Pulmonary artery endothelial cell (primary cell): ENCODE results near the gene SPRR1B. TPM values are rescaled to one million over a fixed set of nuclear protein-coding genes. Genes with fewer than 3 reads are reported as not detected.
"Not testable (repeated sequence)": the region's sequence is repeated elsewhere in the genome, so short reads cannot be mapped to it uniquely, and the experiment has no call there.

ENCODE experiments used
- DNase-seq: peaks from one replicate; pipeline ENCODE4 v3.0.0-alpha.2; 2011; ENCODE audit warnings: low read depth, low spot score
- total RNA-seq: library from RNA; depleted of rRNA; stranded (reverse); fragments of >200 nt; gene quantifications from 2 replicates; pipeline ENCODE4 v1.2.3, GENCODE V29; 2014

SPRR1B gene
- total RNA-seq, 1 donor from 2014 or later, result not detected

- no peak for DNase-seq
Measured at GRCh38 chr1:153035211-153035610, 4.2 kb downstream of the SPRR1B start.

- DNase-seq, result no peak
Measured at GRCh38 chr1:153040950-153041631, 10.1 kb downstream of the SPRR1B start, which contains the start of gene SPRR2D. TSS of gene SPRR2D (minus strand) at chr1:153041120. CDS start at chr1:153040346, 774 bp downstream.

GRCh38 chr1:153049211-153049610, 18.2 kb downstream of the SPRR1B start:
- DNase-seq, result no peak

GRCh38 chr1:153056111-153056510, 25.1 kb downstream of the SPRR1B start:
- not testable (repeated sequence) for DNase-seq

- DNase-seq, result no peak
Measured at GRCh38 chr1:153057375-153057774, 26.4 kb downstream of the SPRR1B start, which contains the start of gene SPRR2A. TSS of gene SPRR2A (minus strand) at chr1:153057512. CDS start at chr1:153056735, 777 bp downstream.

GRCh38 chr1:153058154-153058553, 27.2 kb downstream of the SPRR1B start:
- no peak for DNase-seq

GRCh38 chr1:153058826-153059784, 28.1 kb downstream of the SPRR1B start:
- no peak for DNase-seq

GRCh38 chr1:153070243-153070642, 39.2 kb downstream of the SPRR1B start:
- no peak for DNase-seq

- no peak for DNase-seq
Measured at GRCh38 chr1:153071511-153071910, 40.5 kb downstream of the SPRR1B start, which contains the start of gene SPRR2B. TSS of gene SPRR2B (minus strand) at chr1:153071611. CDS start at chr1:153070839, 772 bp downstream.

- DNase-seq, result no peak
Measured at GRCh38 chr1:153072806-153073726, 42.1 kb downstream of the SPRR1B start.

GRCh38 chr1:153081736-153082135, 50.7 kb downstream of the SPRR1B start:
- DNase-seq, result no peak

Other genes starting within 250 kb of the SPRR1B start
- not detected in 2 replicates for gene LCE1E, start 244.9 kb upstream of the SPRR1B start, total RNA-seq
- gene LCE1D, start 234.5 kb upstream of the SPRR1B start, total RNA-seq, result not detected in 2 replicates
- not detected in 2 replicates for gene LCE1C, start 224.6 kb upstream of the SPRR1B start, total RNA-seq
- gene LCE1B, start 219.2 kb upstream of the SPRR1B start, total RNA-seq, result not detected in 2 replicates
- gene LCE1A, start 203.7 kb upstream of the SPRR1B start, total RNA-seq, result not detected in 2 replicates
- gene LCE6A, start 188.3 kb upstream of the SPRR1B start, total RNA-seq, result not detected in 2 replicates
- not detected in 2 replicates for gene LCE7A, start 171.2 kb upstream of the SPRR1B start, total RNA-seq
- gene SMCP, start 152.9 kb upstream of the SPRR1B start, total RNA-seq, result not detected in 2 replicates
- under 0.01 TPM in 1 of 2 replicates, not detected in the other for gene IVL, start 122.7 kb upstream of the SPRR1B start, total RNA-seq
- gene SPRR5, start 84.0 kb upstream of the SPRR1B start, total RNA-seq, result not detected in 2 replicates
- not detected in 2 replicates for gene SPRR4, start 60.6 kb upstream of the SPRR1B start, total RNA-seq
- not detected in 2 replicates for gene SPRR1A, start 47.1 kb upstream of the SPRR1B start, total RNA-seq
- not detected in 2 replicates for gene SPRR3, start 29.5 kb upstream of the SPRR1B start, total RNA-seq
- not detected in 2 replicates for gene SPRR2D, start 9.9 kb downstream of the SPRR1B start, total RNA-seq
- gene SPRR2A, start 26.3 kb downstream of the SPRR1B start, total RNA-seq, result not detected in 2 replicates
- not detected in 2 replicates for gene SPRR2B, start 40.4 kb downstream of the SPRR1B start, total RNA-seq
- not detected in 2 replicates for gene SPRR2E, start 63.3 kb downstream of the SPRR1B start, total RNA-seq
- gene SPRR2F, start 82.3 kb downstream of the SPRR1B start, total RNA-seq, result not detected in 2 replicates
- not detected in 2 replicates for gene SPRR2G, start 119.7 kb downstream of the SPRR1B start, total RNA-seq
- gene LELP1, start 172.2 kb downstream of the SPRR1B start, total RNA-seq, result not detected in 2 replicates
- not detected in 2 replicates for gene PRR9, start 186.4 kb downstream of the SPRR1B start, total RNA-seq
- gene LORICRIN, start 228.5 kb downstream of the SPRR1B start, total RNA-seq, result not detected in 2 replicates